Colonic mucosa (tissue), 4 donors: ENCODE results near the gene TACC2. TPM values are rescaled to one million over a fixed set of nuclear protein-coding genes. Genes with fewer than 3 reads are reported as not detected.
A peak's percentile ranks its signal among the peaks of the same experiment; 100 is the strongest.
"Not testable (repeated sequence)": the region's sequence is repeated elsewhere in the genome, so short reads cannot be mapped to it uniquely, and the experiment has no call there.

Experiments
- DNase-seq: peaks from one replicate; pipeline ENCODE4 v3.0.0-alpha.2; 2020
- H3K27ac ChIP-seq: fragments of 200-600 bp; one replicate; pipeline ENCODE4 v1.8.0; 2021
- H3K27me3 ChIP-seq: fragments of 200-600 bp; one replicate; pipeline ENCODE4 v1.8.0; 2021
- H3K36me3 ChIP-seq: fragments of 200-600 bp; one replicate; pipeline ENCODE4 v1.8.0; 2021
- H3K4me1 ChIP-seq: fragments of 200-600 bp; one replicate; pipeline ENCODE4 v1.8.0; 2021; ENCODE audit warnings: mild to moderate bottlenecking
- H3K4me3 ChIP-seq: fragments of 200-600 bp; one replicate; pipeline ENCODE4 v1.8.0; 2021
- H3K9ac ChIP-seq, 2 donors: one replicate each; pipeline ENCODE4 v1.7.0; 2013; ENCODE audit warnings: control low read depth in 2 of 2, low read depth in 2 of 2, low read length in 2 of 2
- H3K9me3 ChIP-seq: fragments of 200-600 bp; one replicate; pipeline ENCODE4 v1.8.0; 2021
- CTCF ChIP-seq: fragments of 200-600 bp; IDR thresholded peaks from one replicate; pipeline ENCODE4 v1.8.0; 2022; ENCODE audit warnings: antibody characterized with exemption, mild to moderate bottlenecking
- intact Hi-C: fragments of 100-400 bp; cut with DNase I; formaldehyde crosslinking; loops from one replicate; pipeline ENCODE4 v1.14.1; 2022
- total RNA-seq, 2 donors: library from RNA; stranded (reverse); fragmentation: NEBNext Ultra II Directional in 1 of 2; extraction: Animal tissue kit (Norgen Biotek cat#: 25700) in 1 of 2; gene quantifications; one replicate each; pipeline ENCODE4 v1.2.1, GENCODE V29; 2021
- donor health status: healthy.
- donor health status: DM: no; HTN: no; CAD: no.
- donor health status: DM: no; HTN: no; CAD: no.

Gene TACC2
- total RNA-seq, 2 donors from 2014 or later: 90.0 to 93.2 TPM

GRCh38 chr10:121990015-121990677 is 1.2 kb downstream of the TACC2 start:
- H3K27ac ChIP-seq: no peak overlapping the region
- no peaks in the 10 kb centered on the region for H3K27me3 ChIP-seq
- intact Hi-C loops: no loop called here
- peak overlapping the region in 1 of 2 donors; percentile 34 for H3K9ac ChIP-seq
- TF ChIP-seq CTCF: no peak
- H3K4me1 ChIP-seq: no peaks in the 10 kb centered on the region
- no peaks in the 10 kb centered on the region for H3K9me3 ChIP-seq
- no peaks in the 10 kb centered on the region for H3K36me3 ChIP-seq
- DNase-seq: peak; percentile 69
- H3K4me3 ChIP-seq: no peak overlapping the region

DNA sequence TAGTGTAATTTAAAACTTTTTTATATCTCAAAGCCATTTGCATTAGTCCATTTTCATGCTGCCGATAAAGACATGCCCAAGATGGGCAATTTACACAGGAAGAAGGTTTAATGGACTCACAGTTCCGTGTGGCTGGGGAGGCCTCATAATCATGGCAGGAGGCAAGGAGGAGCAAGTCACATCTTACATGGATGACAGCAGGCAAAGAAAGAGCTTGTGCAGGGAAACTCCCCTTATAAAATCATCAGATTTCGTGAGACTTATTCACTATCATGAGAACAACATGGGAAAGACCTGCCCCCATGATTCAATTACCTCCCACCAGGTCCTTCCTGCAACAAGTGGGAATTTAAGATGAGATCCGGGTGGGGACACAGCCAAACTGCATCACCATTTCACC is 2.8 kb downstream of the TACC2 start:
- H3K4me3 ChIP-seq, H3K9me3 ChIP-seq, H3K27me3 ChIP-seq, intact Hi-C loops, H3K4me1 ChIP-seq, H3K27ac ChIP-seq, H3K36me3 ChIP-seq, DNase-seq, H3K9ac ChIP-seq: not testable (repeated sequence)

DNA sequence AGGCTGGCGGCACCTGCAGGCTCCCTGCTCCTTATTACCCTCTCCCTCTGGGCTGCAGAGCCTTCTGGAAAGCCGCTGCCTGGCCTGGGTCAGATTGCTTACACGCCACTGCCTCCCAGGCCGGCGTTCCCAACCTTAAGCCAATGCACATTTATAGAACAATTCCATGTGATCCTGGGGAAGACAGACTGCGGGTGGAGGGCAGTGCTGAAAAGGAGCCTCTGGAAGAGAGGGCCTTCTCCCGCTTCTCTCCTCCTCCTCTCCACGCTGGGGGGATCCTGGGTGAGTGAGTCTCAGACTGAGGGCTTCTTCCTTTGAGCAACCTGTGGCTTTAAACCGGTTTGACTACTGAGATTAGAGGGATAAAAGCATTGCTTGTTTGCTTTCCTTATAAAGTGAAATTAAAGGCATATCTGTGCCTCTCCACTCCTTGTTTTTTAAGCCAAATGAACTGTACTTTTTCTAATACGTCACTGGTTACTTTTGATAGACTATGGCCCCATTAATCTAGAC is 5.5 kb downstream of the TACC2 start:
- H3K4me1 ChIP-seq: no peaks in the 10 kb centered on the region
- peak overlapping the region in 1 of 2 donors; percentile 52 for H3K9ac ChIP-seq
- H3K4me3 ChIP-seq: no peak overlapping the region
- DNase-seq: peak; percentile 74
- intact Hi-C loops: no loop called here
- no peak for TF ChIP-seq CTCF
- peak overlapping the region; percentile 75 for H3K27ac ChIP-seq
- H3K36me3 ChIP-seq: no peaks in the 10 kb centered on the region
- no peaks in the 10 kb centered on the region for H3K27me3 ChIP-seq
- no peaks in the 10 kb centered on the region for H3K9me3 ChIP-seq

GRCh38 chr10:121998462-121998861 is 9.5 kb downstream of the TACC2 start:
- no peaks in the 10 kb centered on the region for H3K9me3 ChIP-seq
- no peak for TF ChIP-seq CTCF
- H3K4me3 ChIP-seq: no peak overlapping the region
- no peaks in the 10 kb centered on the region for H3K4me1 ChIP-seq
- intact Hi-C loops: no loop called here
- no peaks in the 10 kb centered on the region for H3K27me3 ChIP-seq
- no peaks in the 10 kb centered on the region for H3K36me3 ChIP-seq
- H3K27ac ChIP-seq: no peak overlapping the region
- no peak overlapping the region for H3K9ac ChIP-seq
- no peak for DNase-seq

- no peak for TF ChIP-seq CTCF
- DNase-seq: no peak
- no peak overlapping the region for H3K9ac ChIP-seq
- no peak overlapping the region for H3K27ac ChIP-seq
- no peaks in the 10 kb centered on the region for H3K9me3 ChIP-seq
- no peaks in the 10 kb centered on the region for H3K36me3 ChIP-seq
- no peak overlapping the region for H3K4me3 ChIP-seq
- H3K4me1 ChIP-seq: no peaks in the 10 kb centered on the region
- H3K27me3 ChIP-seq: no peaks in the 10 kb centered on the region
- intact Hi-C loops: no loop called here
These were observed 10.3 kb downstream of the TACC2 start for GRCh38 chr10:121999301-121999700.

DNA sequence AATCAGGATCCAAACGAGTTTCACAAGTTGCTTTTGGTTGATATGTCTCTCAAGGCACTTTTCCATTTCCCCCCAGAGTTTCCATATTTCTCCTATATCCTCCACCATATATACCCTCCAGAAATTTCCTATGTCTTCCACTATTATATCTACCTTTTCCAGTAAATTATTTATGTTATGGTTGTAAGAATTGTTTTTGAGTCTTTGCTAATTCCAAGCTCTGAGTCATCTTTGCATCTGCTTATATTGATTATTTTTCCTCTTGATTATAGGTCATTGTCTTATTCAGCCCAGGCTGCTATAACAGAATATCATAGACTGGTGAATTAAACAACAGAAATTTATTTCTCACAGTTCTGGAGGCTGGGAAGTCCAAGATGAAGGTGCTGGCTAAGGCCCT is 12.7 kb downstream of the TACC2 start:
- Histone ChIP-seq H3K27me3 (no peaks in the 10 kb centered on the region), H3K9ac (no peak overlapping the region), H3K9me3 (no peaks in the 10 kb centered on the region), H3K4me3 (no peak overlapping the region), H3K27ac (no peak overlapping the region), H3K4me1 (no peaks in the 10 kb centered on the region), H3K36me3 (no peaks in the 10 kb centered on the region)
- intact Hi-C loops: no loop called here
- TF ChIP-seq CTCF: no peak
- no peak for DNase-seq
